Natural killer cell (primary cell): Measurements from ENCODE around the gene TTC39B. TPM values are rescaled to one million over a fixed set of nuclear protein-coding genes. Genes with fewer than 3 reads are reported as not detected.

Source experiments
- ATAC-seq, 3 donors: fragments of 150-1000 bp in 2 of 3; fragments of 200-7000 bp in 1 of 3; cut with Tn5 transposase; 1 replicate in 1 of 3; 2 replicates in 2 of 3; pipeline ENCODE4 v1.10.0; 2021; ENCODE audit warnings: mild to moderate bottlenecking in 2 of 3, moderate library complexity in 2 of 3
- DNase-seq, 2 donors: peaks; one replicate each; pipeline versions ENCODE4 v3.0.0 to v3.0.0-alpha.2; 2013 to 2021; ENCODE audit warnings: mixed read lengths in 1 of 2
- H3K27ac ChIP-seq: one replicate; pipeline ENCODE4 v1.5.1; 2013; ENCODE audit warnings: mild to moderate bottlenecking, low read length
- H3K27me3 ChIP-seq: one replicate; pipeline ENCODE4 v1.6.1; 2013; ENCODE audit warnings: low read length; ENCODE audit not compliant: control insufficient read depth, insufficient read depth
- H3K36me3 ChIP-seq: one replicate; pipeline ENCODE4 v1.6.1; 2013; ENCODE audit warnings: low read length; ENCODE audit not compliant: control insufficient read depth, insufficient read depth
- H3K4me1 ChIP-seq: one replicate; pipeline ENCODE4 v1.6.1; 2013; ENCODE audit warnings: low read length; ENCODE audit not compliant: control insufficient read depth, insufficient read depth
- H3K4me3 ChIP-seq: one replicate; pipeline ENCODE4 v1.5.1; 2013; ENCODE audit warnings: low read length
- H3K9me3 ChIP-seq: one replicate; pipeline ENCODE4 v1.6.1; 2013; ENCODE audit warnings: low read length; ENCODE audit not compliant: control insufficient read depth, insufficient read depth
- H3K27ac Mint-ChIP-seq, 2 donors: one replicate each; pipeline ENCODE4 v1.8.0; 2022; ENCODE audit warnings: mild to moderate bottlenecking in 2 of 2, mixed read lengths in 2 of 2, moderate library complexity in 1 of 2
- H3K27me3 Mint-ChIP-seq, 2 donors: one replicate each; pipeline ENCODE4 v1.8.0; 2022; ENCODE audit warnings: low read depth in 2 of 2, mixed read lengths in 2 of 2
- H3K36me3 Mint-ChIP-seq: one replicate; pipeline ENCODE4 v1.8.0; 2022; ENCODE audit warnings: mixed read lengths
- H3K4me1 Mint-ChIP-seq, 2 donors: one replicate each; pipeline ENCODE4 v1.8.0; 2022; ENCODE audit warnings: mixed read lengths in 2 of 2
- H3K4me3 Mint-ChIP-seq: one replicate; pipeline ENCODE4 v1.8.0; 2022; ENCODE audit warnings: mild to moderate bottlenecking, moderate library complexity, mixed read lengths
- H3K9me3 Mint-ChIP-seq, 2 donors: one replicate each; pipeline ENCODE4 v1.8.0; 2022; ENCODE audit warnings: mixed read lengths in 2 of 2
- CTCF ChIP-seq: fragments of 200-600 bp; IDR thresholded peaks from one replicate; pipeline ENCODE4 v1.8.0; 2022; ENCODE audit warnings: antibody characterized with exemption
- WGBS: methylation state at CpG from one replicate; pipeline ENCODE4 v1.1.7; 2013; ENCODE audit warnings: missing lambda C conversion rate; ENCODE audit not compliant: insufficient coverage; 5-methylcytosine and 5-hydroxymethylcytosine counted together
- intact Hi-C: fragments of 100-400 bp; cut with micrococcal nuclease; formaldehyde crosslinking; loops from one replicate; pipeline ENCODE4 v1.14.2; 2022
- total RNA-seq, 4 donors: library from RNA; stranded (reverse); fragments of 120-200 nt in 1 of 4; gene quantifications; one replicate each; pipeline versions ENCODE4 v1.2.3 to v1.2.4, GENCODE V29; 2013 to 2022

The TTC39B gene
- total RNA-seq, 3 donors from 2014 or later (not counting 1 experiment from before 2014, with no cell fraction given): 51.2 to 65.1 (median 54.2) TPM

- H3K9me3 Mint-ChIP-seq: no peaks in the 10 kb centered on the region
- no peaks in the 10 kb centered on the region for H3K27me3 Mint-ChIP-seq
- no peak for ATAC-seq
- H3K4me1 Mint-ChIP-seq: peaks cover 14 to 21% of the 10 kb centered on the region in 2 donors
- WGBS: 94% methylated on average over 6 of the region's 7 CpGs
- no peaks in the 10 kb centered on the region for H3K27me3 ChIP-seq
- peaks cover 37% of the 10 kb centered on the region for H3K36me3 ChIP-seq
- H3K4me3 ChIP-seq: no peak overlapping the region
- intact Hi-C loops: no loop called here
- no peak for TF ChIP-seq CTCF
- H3K9me3 ChIP-seq: no peaks in the 10 kb centered on the region
- H3K36me3 Mint-ChIP-seq: no peaks in the 10 kb centered on the region
- no peak overlapping the region for H3K4me3 Mint-ChIP-seq
- no peaks in the 10 kb centered on the region for H3K4me1 ChIP-seq
- no peak for DNase-seq
- no peak overlapping the region for H3K27ac Mint-ChIP-seq
- no peak overlapping the region for H3K27ac ChIP-seq
Observed at GRCh38 chr9:15205632-15206420, 101.2 kb downstream of the TTC39B start.

- no peaks in the 10 kb centered on the region for H3K36me3 Mint-ChIP-seq
- no peaks in the 10 kb centered on the region for H3K27me3 ChIP-seq
- H3K4me1 ChIP-seq: no peaks in the 10 kb centered on the region
- DNase-seq (no peak), ATAC-seq (no peak)
- intact Hi-C loops: no loop called here
- no peak overlapping the region for H3K4me3 ChIP-seq
- 87% methylated on average over 3 of the region's 3 CpGs for WGBS
- H3K4me1 Mint-ChIP-seq: peaks cover 14 to 21% of the 10 kb centered on the region in 2 donors
- H3K4me3 Mint-ChIP-seq: no peak overlapping the region
- H3K36me3 ChIP-seq: peaks cover 27% of the 10 kb centered on the region
- no peak for TF ChIP-seq CTCF
- no peak overlapping the region for H3K27ac Mint-ChIP-seq
- no peak overlapping the region for H3K27ac ChIP-seq
- H3K9me3 Mint-ChIP-seq: no peaks in the 10 kb centered on the region
- H3K9me3 ChIP-seq: no peaks in the 10 kb centered on the region
- no peaks in the 10 kb centered on the region for H3K27me3 Mint-ChIP-seq
Observed at GRCh38 chr9:15203581-15203980, 103.4 kb downstream of the TTC39B start.

- Histone ChIP-seq H3K36me3 (peaks cover 29% of the 10 kb centered on the region), H3K4me3 (no peak overlapping the region), H3K27me3 (no peaks in the 10 kb centered on the region), H3K9me3 (no peaks in the 10 kb centered on the region), H3K4me1 (no peaks in the 10 kb centered on the region), H3K27ac (no peak overlapping the region)
- DNase-seq: no peak
- H3K9me3 Mint-ChIP-seq: no peaks in the 10 kb centered on the region
- 100% methylated on average over 1 of the region's 3 CpGs for WGBS
- intact Hi-C loops: no loop called here
- H3K27me3 Mint-ChIP-seq: no peaks in the 10 kb centered on the region
- no peak overlapping the region for H3K4me3 Mint-ChIP-seq
- H3K36me3 Mint-ChIP-seq: peaks cover 8% of the 10 kb centered on the region
- no peak for TF ChIP-seq CTCF
- no peak for ATAC-seq
- peaks cover 0 to 8% of the 10 kb centered on the region in 2 donors for H3K4me1 Mint-ChIP-seq
- peak overlapping the region in 1 of 2 donors; percentile 38 for H3K27ac Mint-ChIP-seq
Observed at GRCh38 chr9:15200111-15200510, 106.9 kb downstream of the TTC39B start.

GRCh38 chr9:15192856-15193255, 114.2 kb downstream of the TTC39B start:
- Histone ChIP-seq H3K27ac (no peak overlapping the region), H3K9me3 (no peaks in the 10 kb centered on the region), H3K27me3 (no peaks in the 10 kb centered on the region), H3K4me1 (no peaks in the 10 kb centered on the region), H3K36me3 (peaks cover 52% of the 10 kb centered on the region), H3K4me3 (no peak overlapping the region)
- H3K9me3 Mint-ChIP-seq: no peaks in the 10 kb centered on the region
- H3K27me3 Mint-ChIP-seq: no peaks in the 10 kb centered on the region
- no peak for TF ChIP-seq CTCF
- no peak overlapping the region for H3K4me3 Mint-ChIP-seq
- intact Hi-C loops: no loop called here
- peaks cover 0 to 4% of the 10 kb centered on the region in 2 donors for H3K4me1 Mint-ChIP-seq
- H3K36me3 Mint-ChIP-seq: peaks cover 38% of the 10 kb centered on the region
- ATAC-seq: no peak
- no peak overlapping the region for H3K27ac Mint-ChIP-seq
- no peak for DNase-seq
- WGBS: 98% methylated on average over 5 of the region's 5 CpGs
